IMR-90 (cell line): Measurements from ENCODE around the gene CCDC141. TPM values are rescaled to one million over a fixed set of nuclear protein-coding genes. Genes with fewer than 3 reads are reported as not detected.

Source experiments
- ATAC-seq: fragments of 200-7000 bp; cut with Tn5 transposase; 2 replicates; pipeline ENCODE4 v1.9.1; 2020; ENCODE audit warnings: low read depth, mild to moderate bottlenecking, moderate library complexity
- BruUV-seq: library from RNA; stranded (reverse); fragments of 400-500 nt; replicated peaks from 2 replicates; lab custom pipeline; 2021; lab: Mats Ljungman, UMichigan
- CTCF ChIA-PET: fragments of 300-600 bp; formaldehyde crosslinking; extraction: SDS; loops from one replicate; lab custom pipeline; 2021; ENCODE audit warnings: antibody characterized with exemption; lab: Yijun Ruan, JAX
- POLR2A ChIA-PET: fragments of 300-600 bp; sonication (Branson Sonifier 250); formaldehyde crosslinking; loops from one replicate; lab custom pipeline; 2022; ENCODE audit warnings: antibody characterized with exemption; ENCODE audit not compliant: unreplicated experiment; lab: Charles Lee
- DNase-seq: peaks from one replicate; pipeline ENCODE4 v3.0.0; 2013
- H2AFZ ChIP-seq: replicated peaks from 2 replicates; pipeline ENCODE3; 2013; ENCODE audit warnings: low read length, mild to moderate bottlenecking; ENCODE audit not compliant: poor library complexity
- H2AK5ac ChIP-seq: 2 replicates; pipeline ENCODE4 v1.6.1; 2013; ENCODE audit warnings: low read depth, low read length, inconsistent platforms
- H2AK9ac ChIP-seq: replicated peaks from 2 replicates; pipeline ENCODE3; 2013; ENCODE audit warnings: mild to moderate bottlenecking, low read depth, low read length, moderate library complexity; ENCODE audit not compliant: poor library complexity
- H2BK120ac ChIP-seq: 2 replicates; pipeline ENCODE4 v1.6.1; 2013; ENCODE audit warnings: low read depth, low read length, inconsistent platforms
- H2BK15ac ChIP-seq: 3 replicates; pipeline ENCODE4 v1.6.1; 2013; ENCODE audit warnings: low read depth, low read length, inconsistent platforms
- H2BK20ac ChIP-seq: 2 replicates; pipeline ENCODE4 v1.6.1; 2013; ENCODE audit warnings: low read depth, mild to moderate bottlenecking, inconsistent platforms, low read length, moderate library complexity
- H2BK5ac ChIP-seq: 2 replicates; pipeline ENCODE4 v1.6.1; 2013; ENCODE audit warnings: mild to moderate bottlenecking, low read depth, low read length, inconsistent platforms; ENCODE audit not compliant: poor library complexity, severe bottlenecking
- H3K14ac ChIP-seq: replicated peaks from 2 replicates; pipeline ENCODE4 v1.6.1; 2013; ENCODE audit warnings: low read depth, low read length, inconsistent platforms
- H3K18ac ChIP-seq: 2 replicates; pipeline ENCODE4 v1.6.1; 2013; ENCODE audit warnings: low read depth, low read length, control low read depth
- H3K23ac ChIP-seq: 2 replicates; pipeline ENCODE4 v1.6.1; 2013; ENCODE audit warnings: low read depth, low read length, inconsistent platforms
- H3K27ac ChIP-seq: 2 replicates; pipeline ENCODE4 v1.5.1; 2013; ENCODE audit warnings: mild to moderate bottlenecking, control low read depth, low read length; ENCODE audit not compliant: insufficient read depth
- H3K27me3 ChIP-seq: 2 replicates; pipeline ENCODE4 v1.6.1; 2013; ENCODE audit warnings: low read length; ENCODE audit not compliant: control insufficient read depth, insufficient read depth
- H3K36me3 ChIP-seq: 2 replicates; pipeline ENCODE4 v1.6.1; 2013; ENCODE audit warnings: low read length, mixed read lengths; ENCODE audit not compliant: control insufficient read depth, insufficient read depth
- H3K4ac ChIP-seq: 2 replicates; pipeline ENCODE4 v1.6.1; 2013; ENCODE audit warnings: low read depth, low read length, inconsistent platforms
- H3K4me1 ChIP-seq: 2 replicates; pipeline ENCODE4 v1.6.1; 2013; ENCODE audit warnings: low read length, mixed read lengths; ENCODE audit not compliant: control insufficient read depth, insufficient read depth
- H3K4me2 ChIP-seq: 2 replicates; pipeline ENCODE4 v1.6.1; 2013; ENCODE audit warnings: low read depth, mild to moderate bottlenecking, control low read depth, low read length, moderate library complexity
- H3K4me3 ChIP-seq: 2 replicates; pipeline ENCODE4 v1.5.1; 2013; ENCODE audit warnings: low read depth, mild to moderate bottlenecking, control low read depth, low read length, moderate library complexity; ENCODE audit not compliant: insufficient read depth
- H3K56ac ChIP-seq: 2 replicates; pipeline ENCODE4 v1.6.1; 2013; ENCODE audit warnings: low read length, inconsistent platforms; ENCODE audit not compliant: insufficient read depth; ENCODE audit errors: extremely low read depth
- H3K79me1 ChIP-seq, 2 experiments: 2 replicates each; pipeline ENCODE4 v1.6.1; 2013; ENCODE audit warnings: low read length in 2 of 2, inconsistent platforms in 1 of 2, low read depth in 1 of 2
- H3K9ac ChIP-seq: 2 replicates; pipeline ENCODE4 v1.6.1; 2013; ENCODE audit warnings: low read depth, low read length, control low read depth
- H3K9me1 ChIP-seq: 2 replicates; pipeline ENCODE4 v1.6.1; 2013; ENCODE audit warnings: low read length, inconsistent platforms; ENCODE audit not compliant: insufficient read depth
- H3K9me3 ChIP-seq: 2 replicates; pipeline ENCODE4 v1.6.1; 2013; ENCODE audit warnings: low read length; ENCODE audit not compliant: control insufficient read depth, insufficient read depth
- H4K20me1 ChIP-seq: 2 replicates; pipeline ENCODE4 v1.6.1; 2013; ENCODE audit warnings: low read length, inconsistent platforms; ENCODE audit not compliant: insufficient read depth
- H4K5ac ChIP-seq: 2 replicates; pipeline ENCODE4 v1.6.1; 2013; ENCODE audit warnings: mild to moderate bottlenecking, low read depth, low read length, control low read depth
- H4K8ac ChIP-seq, 2 experiments: 2 replicates each; pipeline ENCODE4 v1.6.1; 2013; ENCODE audit warnings: low read depth in 2 of 2, low read length in 2 of 2, control low read depth in 1 of 2, inconsistent platforms in 1 of 2
- H4K91ac ChIP-seq: 2 replicates; pipeline ENCODE4 v1.6.1; 2013; ENCODE audit warnings: low read depth, low read length, inconsistent platforms; ENCODE audit not compliant: insufficient read depth
- BHLHE40 ChIP-seq: fragments of 150-350 bp; IDR thresholded peaks from 2 replicates; pipeline ENCODE4 v1.6.1; 2016; ENCODE audit warnings: mild to moderate bottlenecking, low read depth, low read length
- MAZ ChIP-seq: IDR thresholded peaks from 2 replicates; pipeline ENCODE4 v1.6.1; 2012; ENCODE audit warnings: low read depth, mild to moderate bottlenecking, low read length, improper control_type of control experiment, moderate library complexity, borderline replicate concordance
- MXI1 ChIP-seq: IDR thresholded peaks from 2 replicates; pipeline ENCODE4 v1.6.1; 2012; ENCODE audit warnings: low read depth, mild to moderate bottlenecking, low read length, moderate library complexity, borderline replicate concordance
- NFE2L2 ChIP-seq: fragments of 150-350 bp; IDR thresholded peaks from 2 replicates; pipeline ENCODE4 v1.6.1; 2016; ENCODE audit warnings: low read depth, mild to moderate bottlenecking, low read length
- POLR2A ChIP-seq: IDR thresholded peaks from 2 replicates; pipeline ENCODE4 v1.6.1; 2012; ENCODE audit warnings: mild to moderate bottlenecking, low read depth, low read length
- RFX5 ChIP-seq: IDR thresholded peaks from 2 replicates; pipeline ENCODE4 v1.8.0; 2012; ENCODE audit warnings: low read depth, mild to moderate bottlenecking, low read length, moderate library complexity
- SMC3 ChIP-seq: fragments of 150-350 bp; IDR thresholded peaks from 2 replicates; pipeline ENCODE4 v1.6.1; 2016; ENCODE audit warnings: low read depth, mild to moderate bottlenecking, antibody characterized with exemption, low read length, moderate library complexity
- WGBS, 2 experiments: methylation state at CpG; one replicate each; pipeline versions ENCODE4 v1.1.5 to v1.1.7; 2013; ENCODE audit warnings: missing lambda C conversion rate in 2 of 2; ENCODE audit not compliant: insufficient read length in 1 of 2; ENCODE audit errors: extremely low coverage in 2 of 2; 5-methylcytosine and 5-hydroxymethylcytosine counted together
- dilution Hi-C: fragments of 300-500 bp; cut with HindIII; formaldehyde crosslinking; loops from one replicate; pipeline ENCODE4 v1.14.3; 2018; ENCODE audit warnings: low sequenced_read_pairs; ENCODE audit not compliant: unreplicated experiment
- in situ Hi-C: fragments of 300-500 bp; cut with MboI; formaldehyde crosslinking; loops from 3 replicates; pipeline ENCODE4 v1.14.3; 2019; ENCODE audit warnings: low sequenced_read_pairs, inconsistent platforms, mixed read lengths
- intact Hi-C: fragments of 100-400 bp; cut with micrococcal nuclease; formaldehyde crosslinking; loops from 2 replicates; pipeline ENCODE4 v1.10.0; 2022
- polyA plus RNA-seq, 3 experiments: library from polyadenylated mRNA; depleted of rRNA; stranded (reverse); fragments of >200 nt; gene quantifications; 2 replicates each; pipeline ENCODE4 v1.2.3, GENCODE V29; 2012; ENCODE audit warnings: low replicate concordance in 1 of 3
- total RNA-seq: library from RNA; depleted of rRNA; stranded (reverse); fragments of >200 nt; gene quantifications from 2 replicates; pipeline ENCODE4 v1.2.3, GENCODE V29; 2012
- TF ChIP-seq, protein P1 (sequence below): fragments of 150-350 bp; IDR thresholded peaks from 2 replicates; pipeline ENCODE4 v1.6.1; 2017; ENCODE audit warnings: mild to moderate bottlenecking, antibody characterized with exemption, low read length, low read depth

The CCDC141 gene
- total and polyA plus RNA-seq, 2 of the 4 experiments (the other 2 are of a cell fraction): not detected

DNA sequence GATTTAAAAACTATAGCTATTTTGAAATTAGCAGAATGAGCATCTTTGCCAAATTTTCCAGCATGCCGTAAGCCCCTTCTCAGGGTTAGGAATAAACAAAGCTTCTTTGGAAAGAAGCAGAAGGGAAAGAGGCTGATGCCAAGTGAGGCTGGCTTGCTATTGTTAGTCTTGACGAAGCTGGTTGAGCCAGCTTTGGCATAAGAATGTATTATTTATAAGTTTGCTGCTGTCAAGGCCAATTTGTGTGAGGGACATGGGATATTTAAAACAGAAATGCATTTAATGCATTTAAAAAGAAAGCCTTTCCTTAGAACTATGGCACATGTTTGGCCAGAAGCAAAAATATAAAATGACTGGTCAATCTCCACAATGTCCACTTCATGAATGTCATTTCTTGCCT, 190.2 kb downstream of the CCDC141 start:
- DNase-seq: no peak
- ATAC-seq: no peak
- H3K23ac ChIP-seq: no peak overlapping the region
- no peak overlapping the region for H3K9ac ChIP-seq
- no peak overlapping the region for H3K4me2 ChIP-seq
- no peaks in the 10 kb centered on the region for H3K79me1 ChIP-seq
- H4K8ac ChIP-seq: no peak overlapping the region
- H3K4ac ChIP-seq: no peak overlapping the region
- H2AK5ac ChIP-seq: no peak overlapping the region
- no peak overlapping the region for H2BK120ac ChIP-seq
- 50% methylated on average over 1 of the region's 2 CpGs; no CpG with 5 or more reads in 1 of the 2 experiments for WGBS, 2 experiments
- H3K9me1 ChIP-seq: no peaks in the 10 kb centered on the region
- BruUV-seq: no TSS peak
- H4K5ac ChIP-seq: no peak overlapping the region
- no peak overlapping the region for H3K4me3 ChIP-seq
- H3K18ac ChIP-seq: no peak overlapping the region
- H2BK15ac ChIP-seq: no peak overlapping the region
- no peak overlapping the region for H4K91ac ChIP-seq
- H3K14ac ChIP-seq: no peak overlapping the region
- H3K9me3 ChIP-seq: no peaks in the 10 kb centered on the region
- intact Hi-C loops (no loop called here), in situ Hi-C loops (no loop called here), dilution Hi-C loops (no loop called here)
- POLR2A ChIA-PET: no interaction called here
- no peak overlapping the region for H2BK20ac ChIP-seq
- H3K27me3 ChIP-seq: no peaks in the 10 kb centered on the region
- no peaks in the 10 kb centered on the region for H3K36me3 ChIP-seq
- H2AK9ac ChIP-seq: no peak overlapping the region
- H3K4me1 ChIP-seq: peaks cover 6% of the 10 kb centered on the region
- no peak overlapping the region for H2AFZ ChIP-seq
- no peak overlapping the region for H3K56ac ChIP-seq
- no peak overlapping the region for H2BK5ac ChIP-seq
- H3K27ac ChIP-seq: no peak overlapping the region
- CTCF ChIA-PET: interaction anchor here (1.0 kb wide), 2 partner anchors 10 to 159 kb away, joined by 3 read pairs; no protein-coding TSS in a partner anchor
- TF ChIP-seq, protein P1, sequence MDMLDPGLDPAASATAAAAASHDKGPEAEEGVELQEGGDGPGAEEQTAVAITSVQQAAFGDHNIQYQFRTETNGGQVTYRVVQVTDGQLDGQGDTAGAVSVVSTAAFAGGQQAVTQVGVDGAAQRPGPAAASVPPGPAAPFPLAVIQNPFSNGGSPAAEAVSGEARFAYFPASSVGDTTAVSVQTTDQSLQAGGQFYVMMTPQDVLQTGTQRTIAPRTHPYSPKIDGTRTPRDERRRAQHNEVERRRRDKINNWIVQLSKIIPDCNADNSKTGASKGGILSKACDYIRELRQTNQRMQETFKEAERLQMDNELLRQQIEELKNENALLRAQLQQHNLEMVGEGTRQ: no peak
- TF ChIP-seq RFX5 (no peak), NFE2L2 (no peak), MXI1 (no peak), SMC3 (no peak), BHLHE40 (no peak), MAZ (no peak), POLR2A (no peak)
- no peaks in the 10 kb centered on the region for H4K20me1 ChIP-seq
